Choroid plexus epithelial cell (primary cell): Measurements from ENCODE around the gene PCDHB13.
A peak's percentile ranks its signal among the peaks of the same experiment; 100 is the strongest.

Experiments
- DNase-seq: peaks from one replicate; pipeline ENCODE4 v3.0.0-alpha.2; 2010; ENCODE audit warnings: low read depth
- H3K4me3 ChIP-seq: 2 replicates; pipeline ENCODE4 v1.5.1; 2011; ENCODE audit warnings: low read depth, mild to moderate bottlenecking, control low read depth, low read length, moderate library complexity
- CTCF ChIP-seq: conservative IDR thresholded peaks from 2 replicates; pipeline ENCODE4 v1.5.1; 2011; ENCODE audit warnings: low read depth, mild to moderate bottlenecking, control low read depth, inconsistent platforms, low read length, moderate library complexity

The PCDHB13 gene

GRCh38 chr5:141260458-141261237 is 46.9 kb downstream of the PCDHB13 start:
- TF ChIP-seq CTCF, result no peak
- DNase-seq, result peak; percentile 11
- H3K4me3 ChIP-seq, result no peak overlapping the region

GRCh38 chr5:141261238-141261546 is 47.5 kb downstream of the PCDHB13 start:
- DNase-seq, result no peak
- no peak for TF ChIP-seq CTCF
- no peak overlapping the region for H3K4me3 ChIP-seq
